Iris pigment epithelial cell (primary cell): Measurements from ENCODE around the gene ADGRA1.
"Not testable (repeated sequence)": the region's sequence is repeated elsewhere in the genome, so short reads cannot be mapped to it uniquely, and the experiment has no call there.

Source experiments
- DNase-seq: peaks from one replicate; pipeline ENCODE4 v3.0.0-alpha.2; 2011; ENCODE audit warnings: low read depth

Gene ADGRA1

GRCh38 chr10:133128126-133129070 is 40.7 kb downstream of the ADGRA1 start:
- no peak for DNase-seq

- DNase-seq: no peak
Observed at GRCh38 chr10:133129071-133129858, 41.5 kb downstream of the ADGRA1 start.

GRCh38 chr10:133129859-133130495 is 42.3 kb downstream of the ADGRA1 start:
- no peak for DNase-seq

DNA sequence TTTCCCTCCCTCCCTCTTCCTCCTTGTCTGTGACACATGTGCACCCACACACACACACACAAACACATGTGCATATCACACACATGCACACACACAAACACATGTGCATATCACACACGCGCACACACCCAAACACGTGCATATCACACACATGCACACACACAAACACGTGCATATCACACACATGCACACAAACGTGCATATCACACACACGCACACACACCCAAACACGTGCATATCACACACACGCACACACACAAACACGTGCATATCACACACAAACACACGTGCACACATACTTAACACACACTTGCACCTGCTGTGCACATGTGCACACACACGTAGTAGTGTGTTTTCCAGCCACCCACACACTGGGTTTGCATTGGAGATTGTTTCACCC is 42.9 kb downstream of the ADGRA1 start:
- no peak for DNase-seq

DNA sequence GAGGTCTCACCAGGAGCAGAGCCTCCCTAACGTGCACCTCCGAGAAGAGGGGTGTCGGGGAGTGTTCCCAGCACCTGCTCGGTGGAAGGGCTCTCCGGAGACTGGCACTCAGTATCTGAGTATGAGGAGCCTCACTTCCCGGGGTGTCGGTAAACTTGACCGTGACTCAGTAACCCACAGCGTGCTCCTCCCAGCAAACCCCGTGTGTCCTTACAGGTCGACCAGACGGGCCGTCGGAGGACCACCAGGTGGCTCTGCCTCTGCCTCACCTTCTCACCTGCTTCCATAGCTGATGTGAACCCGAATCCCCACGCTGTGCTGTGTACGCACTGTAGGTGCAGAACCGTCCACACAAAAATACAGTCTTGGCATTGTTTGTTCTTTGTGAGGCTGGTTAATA is 43.3 kb downstream of the ADGRA1 start:
- no peak for DNase-seq

- no peak for DNase-seq
Observed at GRCh38 chr10:133131734-133132472, 44.2 kb downstream of the ADGRA1 start.

GRCh38 chr10:133132473-133133291 is 45.0 kb downstream of the ADGRA1 start:
- no peak for DNase-seq

DNA sequence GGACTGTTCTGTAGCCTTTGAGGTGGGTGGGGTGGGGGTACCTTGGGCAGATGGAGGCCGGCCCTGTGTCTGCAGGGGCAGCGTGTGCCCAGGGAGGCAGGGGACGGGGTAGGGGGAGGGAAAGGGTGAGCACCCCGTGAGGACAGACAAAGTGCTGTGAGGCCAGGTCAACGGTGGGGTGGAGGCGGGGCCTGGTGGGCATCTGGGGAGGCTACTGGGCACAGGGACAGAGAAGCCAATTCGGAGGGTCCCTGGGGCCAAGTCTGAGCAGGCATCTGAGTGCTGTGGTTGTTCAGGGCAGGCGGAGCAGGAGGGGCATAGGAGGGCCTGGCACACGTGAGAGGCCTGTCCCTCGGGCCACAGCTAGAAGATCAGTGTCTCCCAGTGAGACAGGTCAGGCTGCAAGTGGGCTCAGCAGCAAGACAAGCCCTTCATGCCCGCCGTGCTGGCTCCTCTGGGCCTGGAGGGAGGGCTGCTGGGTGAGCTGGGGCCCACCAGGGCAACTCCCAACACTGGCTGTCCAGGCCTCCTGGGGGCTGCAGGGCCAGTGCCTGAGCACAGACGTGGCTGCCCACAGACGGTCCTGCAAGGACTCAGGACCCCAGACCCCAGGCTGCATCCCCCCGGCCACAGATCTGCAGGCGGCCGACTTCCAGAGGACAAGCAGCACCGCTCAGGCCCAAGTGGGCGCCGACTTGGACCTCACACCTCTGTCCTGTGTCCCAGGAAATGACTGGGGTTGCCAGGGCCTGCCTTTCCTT is 45.9 kb downstream of the ADGRA1 start:
- no peak for DNase-seq

DNA sequence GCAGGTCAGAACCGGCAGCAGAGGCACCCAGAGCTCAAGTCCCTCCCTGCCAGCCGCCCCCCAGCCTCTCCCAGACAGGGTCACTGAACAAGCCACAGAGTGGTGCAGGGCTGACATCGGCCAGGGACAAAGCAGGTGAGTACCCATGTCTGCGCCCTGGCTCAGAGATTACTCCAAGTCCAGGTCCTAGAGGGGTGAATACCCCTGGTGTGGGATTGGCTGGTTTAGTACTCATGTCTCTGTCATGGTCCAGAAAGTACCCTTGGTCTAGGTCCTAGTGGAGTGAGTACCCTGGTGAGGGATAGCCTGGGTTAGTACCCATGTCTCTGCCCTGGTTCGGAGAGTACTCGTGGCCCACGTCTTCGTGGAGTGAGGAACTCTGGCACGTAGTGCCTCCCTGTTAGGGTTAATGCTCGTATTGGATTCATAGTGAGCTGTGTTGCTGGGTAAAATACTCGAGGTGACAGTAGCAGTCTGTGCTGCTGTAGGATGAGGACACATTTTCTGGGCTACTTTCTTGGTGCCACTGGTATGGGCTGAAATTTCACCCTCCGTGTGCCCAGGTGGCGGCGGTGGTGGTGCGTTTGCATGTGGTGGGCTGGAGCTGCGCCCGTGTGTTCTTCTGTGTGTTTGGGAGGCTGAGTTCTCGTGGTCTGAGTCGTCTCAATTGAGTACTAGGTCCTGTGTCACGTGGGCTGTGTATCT is 46.8 kb downstream of the ADGRA1 start:
- no peak for DNase-seq

- DNase-seq: no peak
Observed at GRCh38 chr10:133135116-133135465, 47.4 kb downstream of the ADGRA1 start.

DNA sequence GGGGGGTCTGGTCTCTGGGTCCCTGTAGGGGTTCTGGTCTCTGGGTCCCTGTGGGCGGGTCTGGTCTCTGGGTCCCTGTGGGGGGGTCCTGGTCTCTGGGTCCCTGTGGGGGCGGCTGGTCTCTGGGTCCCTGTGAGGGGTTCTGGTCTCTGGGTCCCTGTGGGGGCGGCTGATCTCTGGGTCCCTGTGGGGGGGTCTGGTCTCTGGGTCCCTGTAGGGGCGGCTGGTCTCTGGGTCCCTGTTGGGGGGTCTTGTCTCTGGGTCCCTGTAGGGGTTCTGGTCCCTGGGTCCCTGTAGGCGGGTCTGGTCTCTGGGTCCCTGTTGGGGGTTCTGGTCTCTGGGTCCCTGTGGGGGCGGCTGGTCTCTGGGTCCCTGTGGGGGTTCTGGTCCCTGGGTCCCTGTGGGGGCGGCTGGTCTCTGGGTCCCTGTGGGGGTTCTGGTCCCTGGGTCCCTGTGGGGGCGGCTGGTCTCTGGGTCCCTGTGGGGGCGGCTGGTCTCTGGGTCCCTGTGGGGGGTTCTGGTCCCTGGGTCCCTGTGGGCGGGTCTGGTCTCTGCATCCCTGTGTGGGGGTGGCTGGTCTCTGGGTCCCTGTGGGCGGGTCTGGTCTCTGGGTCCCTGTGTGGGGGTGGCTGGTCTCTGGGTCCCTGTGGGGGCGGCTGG is 49.9 kb downstream of the ADGRA1 start:
- not testable (repeated sequence) for DNase-seq

- DNase-seq: no peak
Observed at GRCh38 chr10:133139551-133140065, 51.9 kb downstream of the ADGRA1 start.

DNA sequence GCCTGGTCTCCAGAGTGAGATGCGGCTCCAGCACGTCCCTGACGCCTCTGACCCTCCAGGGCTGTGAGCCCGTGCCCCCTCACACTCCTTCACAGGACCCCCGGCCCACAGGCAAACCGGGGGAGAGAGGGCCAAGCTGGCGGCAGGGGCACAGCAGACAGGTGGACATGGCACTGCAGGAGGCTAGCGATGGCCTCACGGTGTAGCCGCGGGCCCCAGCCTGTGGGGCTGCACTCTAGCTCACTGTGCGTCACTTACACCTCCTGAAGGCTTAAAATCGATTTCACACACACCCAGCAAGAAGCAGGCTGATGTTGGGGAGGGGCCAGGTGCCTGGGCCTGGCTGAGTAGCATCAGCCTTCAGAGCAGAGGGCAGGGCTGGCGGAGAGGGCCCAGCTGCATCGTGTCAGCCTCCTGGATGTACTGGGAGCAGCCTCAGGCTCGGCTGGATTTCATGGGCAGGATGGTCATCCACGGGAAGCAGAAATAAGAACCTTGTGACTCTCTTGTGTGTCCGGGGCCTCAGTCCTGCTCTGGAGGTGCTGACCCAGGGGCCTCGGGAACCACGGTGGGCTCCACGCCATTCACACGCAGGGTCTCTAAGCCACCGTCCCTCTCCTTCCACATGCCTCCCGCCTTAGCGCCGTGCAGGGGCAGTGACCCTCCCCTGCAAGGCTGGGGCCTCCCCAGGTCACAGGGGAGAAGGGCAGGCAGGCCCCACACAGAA is 52.9 kb downstream of the ADGRA1 start:
- no peak for DNase-seq

- DNase-seq: no peak
Observed at GRCh38 chr10:133141144-133141957, 53.6 kb downstream of the ADGRA1 start.

DNA sequence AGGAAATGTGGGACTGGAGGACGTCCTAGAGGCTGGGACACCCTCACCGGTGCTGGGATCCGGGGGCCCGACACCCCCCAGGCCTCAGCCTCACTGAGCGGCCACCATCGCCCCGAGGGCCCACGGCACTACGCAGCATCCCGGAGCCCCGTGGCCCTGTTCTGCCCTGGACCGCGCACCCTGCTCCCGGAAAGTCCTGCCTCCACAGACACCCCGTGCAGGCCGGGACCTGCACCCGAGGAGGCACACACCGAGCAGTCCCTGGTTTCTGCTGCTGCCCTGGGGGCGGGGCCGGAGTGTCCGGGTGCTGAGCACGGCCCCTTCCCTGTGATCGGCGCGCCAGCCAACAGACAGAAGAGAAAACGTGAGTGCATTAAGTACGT is 54.2 kb downstream of the ADGRA1 start:
- DNase-seq: no peak

DNA sequence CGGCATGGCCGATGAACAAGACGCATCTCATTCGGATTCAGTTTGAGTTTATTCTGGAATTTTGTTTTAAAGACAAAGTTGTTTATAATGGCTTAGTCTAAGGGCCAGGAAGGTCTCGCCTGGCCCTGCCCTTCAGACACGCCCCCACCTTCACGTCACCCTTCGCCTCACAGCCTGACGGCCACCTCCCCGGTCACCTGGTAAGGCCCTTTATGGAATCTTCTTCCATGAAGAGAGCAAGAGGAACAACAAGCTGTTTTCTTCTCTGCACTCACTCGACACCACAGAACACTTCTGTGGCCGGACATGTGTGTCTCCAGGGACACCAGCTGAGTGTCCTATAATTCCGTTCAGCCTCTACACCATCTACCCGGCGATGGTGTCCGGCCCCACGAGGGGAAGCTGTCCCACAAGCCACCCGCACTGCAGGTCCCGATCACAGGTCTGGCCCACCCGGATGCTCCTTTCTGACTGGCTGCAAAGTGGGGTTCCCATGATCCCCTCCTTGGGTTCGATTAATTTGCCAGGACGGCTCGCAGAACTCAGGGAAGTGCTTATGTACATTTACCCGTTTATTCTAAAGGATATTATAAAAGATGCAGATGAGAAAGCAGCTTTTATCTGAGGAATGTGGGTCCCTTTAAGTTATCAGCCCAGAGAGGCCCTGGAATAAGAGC is 54.9 kb downstream of the ADGRA1 start:
- no peak for DNase-seq

DNA sequence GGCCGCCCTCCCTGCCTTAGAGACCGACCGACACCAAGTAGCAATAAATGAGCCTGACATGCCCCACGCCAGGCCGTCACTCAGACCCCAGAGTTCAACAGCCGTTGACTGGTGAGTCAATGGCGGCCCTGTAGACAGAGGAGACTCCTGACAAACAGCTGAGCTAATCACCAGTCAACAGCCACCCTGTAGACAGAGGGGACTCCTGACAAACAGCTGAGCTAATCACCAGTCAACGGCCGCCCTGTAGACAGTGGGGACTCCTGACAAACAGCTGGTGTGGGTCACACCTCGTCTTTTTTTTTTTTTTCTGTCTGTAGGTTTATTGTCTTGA is 55.4 kb downstream of the ADGRA1 start:
- DNase-seq: no peak
